Measurements from ENCODE around the gene PRICKLE3. TPM values are rescaled to one million over a fixed set of nuclear protein-coding genes. Genes with fewer than 3 reads are reported as not detected.

Gene PRICKLE3, protein sequence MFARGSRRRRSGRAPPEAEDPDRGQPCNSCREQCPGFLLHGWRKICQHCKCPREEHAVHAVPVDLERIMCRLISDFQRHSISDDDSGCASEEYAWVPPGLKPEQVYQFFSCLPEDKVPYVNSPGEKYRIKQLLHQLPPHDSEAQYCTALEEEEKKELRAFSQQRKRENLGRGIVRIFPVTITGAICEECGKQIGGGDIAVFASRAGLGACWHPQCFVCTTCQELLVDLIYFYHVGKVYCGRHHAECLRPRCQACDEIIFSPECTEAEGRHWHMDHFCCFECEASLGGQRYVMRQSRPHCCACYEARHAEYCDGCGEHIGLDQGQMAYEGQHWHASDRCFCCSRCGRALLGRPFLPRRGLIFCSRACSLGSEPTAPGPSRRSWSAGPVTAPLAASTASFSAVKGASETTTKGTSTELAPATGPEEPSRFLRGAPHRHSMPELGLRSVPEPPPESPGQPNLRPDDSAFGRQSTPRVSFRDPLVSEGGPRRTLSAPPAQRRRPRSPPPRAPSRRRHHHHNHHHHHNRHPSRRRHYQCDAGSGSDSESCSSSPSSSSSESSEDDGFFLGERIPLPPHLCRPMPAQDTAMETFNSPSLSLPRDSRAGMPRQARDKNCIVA
- polyA plus RNA-seq (2013, experiment 1 of 2), result 4.0 TPM
- polyA plus RNA-seq (2013, experiment 2 of 2), result 4.2 TPM

DNA sequence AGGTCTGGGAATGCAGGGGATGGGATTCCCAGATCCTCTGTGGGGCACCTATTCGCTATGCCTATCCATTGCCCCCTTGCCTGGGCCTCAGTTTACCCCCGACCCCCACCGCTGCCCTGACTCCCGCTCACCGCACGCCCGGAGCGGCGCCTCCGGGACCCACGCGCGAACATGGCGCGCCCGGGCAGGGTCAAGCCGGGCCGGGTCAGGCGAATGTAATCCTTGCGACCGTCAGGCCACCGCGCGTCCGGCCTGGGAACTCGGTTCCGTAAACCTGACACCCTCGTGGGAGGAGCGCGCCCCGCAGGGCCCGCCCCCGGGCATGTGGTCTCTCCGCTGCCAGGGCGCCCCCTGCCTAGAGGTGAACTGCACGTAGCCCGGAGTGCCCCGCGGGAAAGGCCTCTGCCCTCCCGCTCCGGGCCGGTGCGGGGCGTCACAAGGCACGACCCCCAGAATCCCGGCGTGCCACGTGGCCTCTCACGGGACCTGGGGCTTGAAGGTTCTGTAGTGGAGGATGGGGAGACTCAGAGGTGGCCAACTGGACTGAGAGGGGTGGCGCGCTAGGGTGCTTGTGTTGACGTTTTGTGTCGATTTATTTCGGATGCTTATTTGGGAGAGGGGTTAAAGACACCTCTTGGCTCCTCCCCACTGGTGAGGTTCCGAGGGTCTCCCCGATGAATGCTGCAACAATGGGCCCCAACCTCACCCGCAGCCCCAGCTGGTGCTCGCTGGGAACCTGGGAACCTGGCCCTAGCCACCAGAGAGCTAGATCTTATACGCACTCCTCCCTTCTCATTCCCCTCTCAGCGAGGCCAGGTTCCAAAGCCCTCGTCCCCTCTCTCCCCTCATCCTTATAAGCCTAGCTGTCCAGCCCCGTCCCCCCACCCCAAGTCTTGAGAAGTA, at the start of gene PRICKLE3:
Gene PRICKLE3 (minus strand): TSS at position 249 of the 903 bp plus-strand sequence. CDS start 76 bp downstream, at position 173.
- no peak within 1 kb of the TSS for H2BK120ac ChIP-seq (ENCODE audit: low read depth, low read length)
- H3K4me1 ChIP-seq (ENCODE audit: control insufficient read depth, low read depth, low read length), result no peaks in the 10 kb centered on the region
- H3K23ac ChIP-seq (ENCODE audit: low read length), result no peak within 1 kb of the TSS
- no peaks in the 10 kb centered on the region for H3K27me3 ChIP-seq (ENCODE audit: insufficient read depth, low read length, poor library complexity)
- H3K18ac ChIP-seq (ENCODE audit: low read length), result peak within 1 kb of the TSS; percentile 76
- no peak within 1 kb of the TSS for H4K8ac ChIP-seq (ENCODE audit: low read depth, low read length)
- H3K4me2 ChIP-seq (ENCODE audit: low read length), result peak within 1 kb of the TSS; percentile 54
- peak within 1 kb of the TSS; percentile 78 for H3K9ac ChIP-seq (ENCODE audit: low read length)
- H3K27ac ChIP-seq (ENCODE audit: low read depth, low read length), result no peak within 1 kb of the TSS
- no peaks in the 10 kb centered on the region for H3K36me3 ChIP-seq (ENCODE audit: control insufficient read depth, insufficient read depth, low read length)
- peak; percentile 82 for DNase-seq
- H3K56ac ChIP-seq (ENCODE audit: low read length), result peak within 1 kb of the TSS; percentile 83
- H4K5ac ChIP-seq (ENCODE audit: low read length), result no peak within 1 kb of the TSS
- no peak within 1 kb of the TSS for H2AK5ac ChIP-seq (ENCODE audit: low read length)
- H2BK15ac ChIP-seq (replicated peaks; ENCODE audit: low read depth), result no peak within 1 kb of the TSS
- no peak within 1 kb of the TSS for H3K4ac ChIP-seq (ENCODE audit: low read depth, low read length)
- no peaks in the 10 kb centered on the region for H3K79me2 ChIP-seq (ENCODE audit: control insufficient read depth, insufficient read depth, low read length)
- no CpG with 5 or more reads among the region's 62 CpGs for WGBS (ENCODE audit: extremely low coverage, insufficient coverage, low lambda C conversion rate)
- H3K79me1 ChIP-seq (ENCODE audit: low read length), result no peaks in the 10 kb centered on the region
- no peak within 1 kb of the TSS for H2BK5ac ChIP-seq (ENCODE audit: low read length)
- peak within 1 kb of the TSS; percentile 63 for H3K4me3 ChIP-seq (ENCODE audit: low read length)

DNA sequence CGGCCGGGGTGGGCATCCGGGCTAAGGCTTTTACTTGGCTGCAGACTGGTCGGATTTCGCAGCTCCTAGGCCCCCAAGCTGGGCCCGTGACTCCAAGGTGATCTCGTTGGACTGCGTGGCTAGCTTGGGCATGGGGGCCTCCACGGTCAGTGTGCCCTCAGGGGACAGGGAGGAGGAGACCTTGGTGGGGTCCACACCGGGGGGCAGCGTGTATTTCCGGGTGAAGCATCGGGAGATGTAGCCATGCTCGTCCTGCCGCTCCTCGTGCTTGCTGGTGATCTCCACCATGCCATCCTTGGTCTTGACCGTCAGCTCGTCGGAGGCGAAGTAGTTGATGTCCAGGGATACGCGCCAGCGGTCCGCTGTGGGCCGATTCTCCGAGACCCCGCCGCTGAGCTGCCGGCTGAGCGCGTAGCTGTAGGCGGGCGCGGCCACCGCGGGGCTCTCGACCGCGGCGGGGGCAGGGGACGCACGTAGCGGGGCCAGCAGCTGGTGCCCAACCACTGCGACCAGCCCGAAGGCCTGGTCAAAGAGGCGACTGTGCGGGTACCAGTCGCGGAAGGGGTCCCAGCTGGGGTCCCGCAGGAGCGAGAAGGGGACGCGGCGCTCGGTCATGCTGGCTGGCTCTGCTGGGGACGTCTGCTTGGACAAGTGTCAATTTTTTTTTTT, 47.8 kb upstream of the PRICKLE3 start:
- no CpG with 5 or more reads among the region's 56 CpGs for WGBS (ENCODE audit: extremely low coverage, insufficient coverage, low lambda C conversion rate)
- Histone ChIP-seq H2BK120ac (ENCODE audit: low read depth, low read length) (no peak overlapping the region), H3K18ac (ENCODE audit: low read length) (no peak overlapping the region), H3K23ac (ENCODE audit: low read length) (no peak overlapping the region), H4K5ac (ENCODE audit: low read length) (no peak overlapping the region), H3K4me2 (ENCODE audit: low read length) (no peak overlapping the region), H3K9ac (ENCODE audit: low read length) (no peak overlapping the region), H3K36me3 (ENCODE audit: control insufficient read depth, insufficient read depth, low read length) (no peaks in the 10 kb centered on the region), H3K79me1 (ENCODE audit: low read length) (no peaks in the 10 kb centered on the region), H3K79me2 (ENCODE audit: control insufficient read depth, insufficient read depth, low read length) (no peaks in the 10 kb centered on the region), H3K27ac (ENCODE audit: low read depth, low read length) (no peak overlapping the region), H3K4me1 (ENCODE audit: control insufficient read depth, low read depth, low read length) (no peaks in the 10 kb centered on the region), H3K4ac (ENCODE audit: low read depth, low read length) (no peak overlapping the region), H3K4me3 (ENCODE audit: low read length) (no peak overlapping the region), H2AK5ac (ENCODE audit: low read length) (no peak overlapping the region), H3K27me3 (ENCODE audit: insufficient read depth, low read length, poor library complexity) (no peaks in the 10 kb centered on the region), H4K8ac (ENCODE audit: low read depth, low read length) (no peak overlapping the region), H2BK5ac (ENCODE audit: low read length) (no peak overlapping the region), H2BK15ac (replicated peaks; ENCODE audit: low read depth) (no peak overlapping the region), H3K56ac (ENCODE audit: low read length) (no peak overlapping the region)
- DNase-seq, result no peak

DNA sequence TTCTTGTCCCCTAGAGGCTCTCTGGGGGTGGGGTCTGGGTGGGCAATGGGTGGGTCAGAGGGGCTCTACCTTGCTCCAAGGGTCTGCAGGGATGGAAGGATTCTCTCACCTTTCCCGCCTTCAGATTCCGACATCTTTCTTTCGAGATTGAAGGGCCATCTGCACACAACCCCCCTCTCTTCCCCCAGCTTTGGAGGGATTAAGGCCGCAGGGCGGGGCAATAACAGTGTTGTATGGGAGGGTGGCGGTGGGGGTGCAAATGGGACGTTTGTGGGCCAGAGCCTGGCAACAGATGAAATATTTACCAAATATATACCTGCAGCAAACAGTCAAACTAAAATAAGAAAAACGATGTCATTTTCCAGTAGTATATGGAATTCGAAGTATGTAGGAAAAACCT, 47.0 kb upstream of the PRICKLE3 start, which contains the start of gene CACNA1F:
Gene CACNA1F (minus strand): TSS at position 165 of the 400 bp plus-strand sequence. CDS start 31 bp downstream, at position 134.
- Histone ChIP-seq H2BK5ac (ENCODE audit: low read length) (no peak within 1 kb of the TSS), H3K4me2 (ENCODE audit: low read length) (no peak within 1 kb of the TSS), H3K27me3 (ENCODE audit: insufficient read depth, low read length, poor library complexity) (no peaks in the 10 kb centered on the region), H3K4me3 (ENCODE audit: low read length) (no peak within 1 kb of the TSS), H4K5ac (ENCODE audit: low read length) (no peak within 1 kb of the TSS), H3K36me3 (ENCODE audit: control insufficient read depth, insufficient read depth, low read length) (no peaks in the 10 kb centered on the region), H2BK120ac (ENCODE audit: low read depth, low read length) (no peak within 1 kb of the TSS), H3K79me2 (ENCODE audit: control insufficient read depth, insufficient read depth, low read length) (no peaks in the 10 kb centered on the region), H3K9ac (ENCODE audit: low read length) (no peak within 1 kb of the TSS), H3K18ac (ENCODE audit: low read length) (no peak within 1 kb of the TSS), H2BK15ac (replicated peaks; ENCODE audit: low read depth) (no peak within 1 kb of the TSS), H3K4ac (ENCODE audit: low read depth, low read length) (no peak within 1 kb of the TSS), H4K8ac (ENCODE audit: low read depth, low read length) (no peak within 1 kb of the TSS), H3K23ac (ENCODE audit: low read length) (no peak within 1 kb of the TSS), H3K27ac (ENCODE audit: low read depth, low read length) (no peak within 1 kb of the TSS), H2AK5ac (ENCODE audit: low read length) (no peak within 1 kb of the TSS), H3K56ac (ENCODE audit: low read length) (no peak within 1 kb of the TSS), H3K4me1 (ENCODE audit: control insufficient read depth, low read depth, low read length) (no peaks in the 10 kb centered on the region), H3K79me1 (ENCODE audit: low read length) (no peaks in the 10 kb centered on the region)
- no CpG with 5 or more reads among the region's 9 CpGs for WGBS (ENCODE audit: extremely low coverage, insufficient coverage, low lambda C conversion rate)
- no peak for DNase-seq

DNA sequence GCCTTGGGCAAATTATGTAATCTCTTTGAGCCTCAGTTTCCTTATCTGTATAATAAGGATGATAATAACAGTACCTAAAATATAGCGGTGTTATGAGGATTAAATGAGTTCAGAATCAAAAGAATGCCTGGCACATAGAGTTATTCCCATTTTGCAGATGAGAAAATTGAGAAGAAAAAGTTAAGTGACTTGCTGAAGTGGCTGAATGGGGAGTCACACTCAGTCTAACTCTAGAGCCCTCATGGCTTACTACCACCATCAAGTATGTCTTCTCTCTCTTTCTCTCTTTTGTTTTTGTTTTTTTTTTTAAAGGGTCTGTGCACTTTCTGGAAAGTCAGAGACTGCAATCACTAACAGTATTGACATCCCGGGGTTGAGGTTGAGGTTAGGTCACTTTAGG, 46.4 kb upstream of the PRICKLE3 start:
- no peaks in the 10 kb centered on the region for H3K4me1 ChIP-seq (ENCODE audit: control insufficient read depth, low read depth, low read length)
- no peak overlapping the region for H3K4ac ChIP-seq (ENCODE audit: low read depth, low read length)
- H3K79me1 ChIP-seq (ENCODE audit: low read length), result no peaks in the 10 kb centered on the region
- H3K23ac ChIP-seq (ENCODE audit: low read length), result no peak overlapping the region
- no peak for DNase-seq
- H3K27me3 ChIP-seq (ENCODE audit: insufficient read depth, low read length, poor library complexity), result no peaks in the 10 kb centered on the region
- no peak overlapping the region for H3K56ac ChIP-seq (ENCODE audit: low read length)
- H2BK120ac ChIP-seq (ENCODE audit: low read depth, low read length), result no peak overlapping the region
- no CpG with 5 or more reads among the region's 2 CpGs for WGBS (ENCODE audit: extremely low coverage, insufficient coverage, low lambda C conversion rate)
- no peak overlapping the region for H3K18ac ChIP-seq (ENCODE audit: low read length)
- no peak overlapping the region for H4K8ac ChIP-seq (ENCODE audit: low read depth, low read length)
- H2BK15ac ChIP-seq (replicated peaks; ENCODE audit: low read depth), result no peak overlapping the region
- H3K9ac ChIP-seq (ENCODE audit: low read length), result no peak overlapping the region
- H3K27ac ChIP-seq (ENCODE audit: low read depth, low read length), result no peak overlapping the region
- H2BK5ac ChIP-seq (ENCODE audit: low read length), result no peak overlapping the region
- no peak overlapping the region for H2AK5ac ChIP-seq (ENCODE audit: low read length)
- H3K36me3 ChIP-seq (ENCODE audit: control insufficient read depth, insufficient read depth, low read length), result no peaks in the 10 kb centered on the region
- H3K4me2 ChIP-seq (ENCODE audit: low read length), result no peak overlapping the region
- no peak overlapping the region for H4K5ac ChIP-seq (ENCODE audit: low read length)
- H3K79me2 ChIP-seq (ENCODE audit: control insufficient read depth, insufficient read depth, low read length), result no peaks in the 10 kb centered on the region
- H3K4me3 ChIP-seq (ENCODE audit: low read length), result no peak overlapping the region

DNA sequence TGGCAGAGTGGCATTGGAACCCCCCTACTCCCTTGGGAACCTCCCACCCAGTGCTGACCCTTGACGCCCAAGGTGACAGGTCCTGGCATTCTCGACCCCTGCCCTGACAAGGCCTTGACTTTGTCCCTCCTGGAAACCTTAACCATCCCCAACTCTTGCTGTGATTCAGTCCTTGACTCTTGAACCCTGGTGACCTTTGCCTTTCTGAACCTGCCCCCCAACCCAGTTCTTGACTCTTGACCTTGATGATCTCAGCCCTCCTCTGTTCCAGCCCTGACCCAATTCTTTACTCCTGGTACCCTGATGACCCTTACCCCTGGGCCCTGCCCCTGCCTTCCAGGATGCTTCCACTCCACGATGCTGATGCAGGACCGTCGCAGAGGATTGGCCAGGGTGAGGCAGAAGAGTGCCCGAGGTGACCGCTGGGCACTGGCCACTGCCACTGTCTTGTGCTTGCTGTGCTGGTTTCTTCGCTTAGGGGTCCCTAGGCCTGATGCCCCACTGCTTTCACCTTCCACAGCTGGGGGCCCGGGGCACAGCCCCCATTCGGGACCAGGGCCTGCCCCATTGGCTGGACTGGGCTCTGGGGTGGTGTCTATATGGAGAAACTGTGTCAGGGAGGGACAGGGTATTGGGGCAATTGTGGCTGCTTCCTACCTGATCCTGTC, 45.3 kb upstream of the PRICKLE3 start:
- Histone ChIP-seq H3K27me3 (ENCODE audit: insufficient read depth, low read length, poor library complexity) (no peaks in the 10 kb centered on the region), H2BK15ac (replicated peaks; ENCODE audit: low read depth) (no peak overlapping the region), H3K23ac (ENCODE audit: low read length) (no peak overlapping the region), H3K4me2 (ENCODE audit: low read length) (no peak overlapping the region), H3K4me3 (ENCODE audit: low read length) (no peak overlapping the region), H3K18ac (ENCODE audit: low read length) (no peak overlapping the region), H3K56ac (ENCODE audit: low read length) (peak overlapping the region; percentile 25), H3K4me1 (ENCODE audit: control insufficient read depth, low read depth, low read length) (no peaks in the 10 kb centered on the region), H3K36me3 (ENCODE audit: control insufficient read depth, insufficient read depth, low read length) (no peaks in the 10 kb centered on the region), H3K79me1 (ENCODE audit: low read length) (no peaks in the 10 kb centered on the region), H2BK5ac (ENCODE audit: low read length) (no peak overlapping the region), H3K9ac (ENCODE audit: low read length) (no peak overlapping the region), H3K4ac (ENCODE audit: low read depth, low read length) (no peak overlapping the region), H3K79me2 (ENCODE audit: control insufficient read depth, insufficient read depth, low read length) (no peaks in the 10 kb centered on the region), H2AK5ac (ENCODE audit: low read length) (no peak overlapping the region), H4K5ac (ENCODE audit: low read length) (no peak overlapping the region), H4K8ac (ENCODE audit: low read depth, low read length) (no peak overlapping the region), H3K27ac (ENCODE audit: low read depth, low read length) (no peak overlapping the region), H2BK120ac (ENCODE audit: low read depth, low read length) (no peak overlapping the region)
- no CpG with 5 or more reads among the region's 10 CpGs for WGBS (ENCODE audit: extremely low coverage, insufficient coverage, low lambda C conversion rate)
- DNase-seq, result no peak
